Stimulated activated effector memory CD8-positive, alpha-beta T cell treated with anti-CD3 and anti-CD28 coated beads, Interleukin-12 subunit alpha, Interleukin-12 subunit beta, amount 100 ng/mL, for 72 hours (primary cell): ENCODE results near the gene ARL5B.

ENCODE experiments used
- ATAC-seq: fragments of 150-1000 bp; cut with Tn5 transposase; 2 replicates; pipeline ENCODE4 v1.10.0; 2021
- DNase-seq, 2 donors: peaks; one replicate each; pipeline ENCODE4 v3.0.0; 2021 to 2022; ENCODE audit warnings: low spot score in 2 of 2
- H3K27ac Mint-ChIP-seq: one replicate; pipeline ENCODE4 v1.8.0; 2022; ENCODE audit warnings: mild to moderate bottlenecking, mixed read lengths
- H3K36me3 Mint-ChIP-seq: one replicate; pipeline ENCODE4 v1.8.0; 2022; ENCODE audit warnings: mild to moderate bottlenecking, mixed read lengths
- H3K4me1 Mint-ChIP-seq: one replicate; pipeline ENCODE4 v1.8.0; 2022; ENCODE audit warnings: mixed read lengths
- H3K4me3 Mint-ChIP-seq: one replicate; pipeline ENCODE4 v1.8.0; 2022; ENCODE audit warnings: mild to moderate bottlenecking, mixed read lengths
- H3K9me3 Mint-ChIP-seq: one replicate; pipeline ENCODE4 v1.8.0; 2022; ENCODE audit warnings: mixed read lengths

ARL5B gene

GRCh38 chr10:18680754-18681153, 21.5 kb downstream of the ARL5B start:
- Mint-ChIP-seq H3K36me3 (peaks cover 38% of the 10 kb centered on the region), H3K4me3 (no peak overlapping the region), H3K4me1 (peaks cover 20% of the 10 kb centered on the region), H3K27ac (no peak overlapping the region), H3K9me3 (no peaks in the 10 kb centered on the region)
- ATAC-seq = no peak
- DNase-seq = no peak

DNA sequence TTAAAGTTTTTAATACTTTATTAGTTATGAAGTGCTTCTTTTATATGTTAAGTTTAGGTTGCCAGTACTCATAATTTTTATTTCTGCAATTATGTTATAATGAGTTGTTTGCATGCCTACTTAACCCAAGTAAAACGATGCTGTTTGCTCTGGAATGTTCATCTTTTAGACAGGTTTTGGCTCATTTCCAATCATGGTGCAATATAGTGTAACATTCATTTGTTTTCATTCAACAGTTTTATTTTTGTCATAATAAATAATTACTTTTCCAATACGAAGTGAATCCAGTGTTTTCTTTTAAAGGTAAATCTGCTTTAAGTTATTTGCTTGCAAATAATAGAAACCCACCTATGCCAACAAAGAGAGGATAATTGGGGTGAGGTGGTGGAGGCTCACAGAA, 22.1 kb downstream of the ARL5B start:
- no peaks in the 10 kb centered on the region for H3K9me3 Mint-ChIP-seq
- H3K27ac Mint-ChIP-seq = peak overlapping the region; percentile 43
- ATAC-seq (no peak), DNase-seq (no peak)
- peaks cover 32% of the 10 kb centered on the region for H3K36me3 Mint-ChIP-seq
- no peak overlapping the region for H3K4me3 Mint-ChIP-seq
- H3K4me1 Mint-ChIP-seq = peaks cover 20% of the 10 kb centered on the region

DNA sequence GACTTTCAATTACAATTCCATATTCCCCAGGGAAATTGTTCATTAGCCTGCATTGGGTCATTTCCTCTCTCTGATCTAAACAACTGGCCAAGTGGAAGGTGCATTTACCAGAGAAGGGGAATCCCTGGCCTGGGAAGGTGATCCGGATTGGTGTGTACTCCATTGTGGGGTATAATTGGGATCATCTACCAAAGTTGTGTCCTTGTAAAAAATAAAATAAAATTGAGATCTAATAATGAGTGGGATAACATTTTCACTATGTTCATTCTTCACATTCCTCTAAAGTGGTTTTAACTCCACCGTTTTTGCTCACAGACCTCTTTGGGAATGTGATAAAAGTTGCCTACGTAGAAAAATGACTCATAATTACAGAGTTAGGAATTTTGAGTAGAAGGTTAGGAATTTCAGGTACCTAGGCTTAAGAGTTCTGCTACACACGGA, 22.8 kb downstream of the ARL5B start:
- H3K4me3 Mint-ChIP-seq = no peak overlapping the region
- peak overlapping the region; percentile 43 for H3K27ac Mint-ChIP-seq

DNA sequence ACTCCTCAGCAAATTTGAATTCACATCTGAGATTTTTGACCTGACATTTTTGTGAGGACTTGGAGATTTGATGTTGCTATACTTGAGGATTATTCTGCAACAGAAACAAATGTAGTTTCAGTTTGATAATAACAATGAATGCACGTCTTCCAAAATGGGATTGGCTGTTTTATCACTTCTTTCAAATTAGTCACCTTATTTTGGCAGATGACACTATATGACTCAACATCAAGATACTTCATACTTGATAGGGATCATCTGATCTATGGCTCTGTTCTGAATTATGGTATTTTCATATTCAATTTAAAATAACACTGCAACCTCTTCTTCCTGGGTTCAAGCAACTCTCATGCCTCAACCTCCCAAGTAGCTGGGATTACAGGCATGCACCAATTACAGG, 24.2 kb downstream of the ARL5B start:
- Mint-ChIP-seq H3K9me3 (no peaks in the 10 kb centered on the region), H3K4me3 (no peak overlapping the region), H3K27ac (no peak overlapping the region), H3K4me1 (peaks cover 20% of the 10 kb centered on the region), H3K36me3 (peaks cover 16% of the 10 kb centered on the region)
- DNase-seq (no peak), ATAC-seq (peak; percentile 67)

More for the DNA sequence above, 22.8 kb downstream of the ARL5B start:
- H3K4me1 Mint-ChIP-seq = peaks cover 20% of the 10 kb centered on the region
- H3K9me3 Mint-ChIP-seq = no peaks in the 10 kb centered on the region
- no peak for ATAC-seq
- H3K36me3 Mint-ChIP-seq = peaks cover 26% of the 10 kb centered on the region
- no peak for DNase-seq

DNA sequence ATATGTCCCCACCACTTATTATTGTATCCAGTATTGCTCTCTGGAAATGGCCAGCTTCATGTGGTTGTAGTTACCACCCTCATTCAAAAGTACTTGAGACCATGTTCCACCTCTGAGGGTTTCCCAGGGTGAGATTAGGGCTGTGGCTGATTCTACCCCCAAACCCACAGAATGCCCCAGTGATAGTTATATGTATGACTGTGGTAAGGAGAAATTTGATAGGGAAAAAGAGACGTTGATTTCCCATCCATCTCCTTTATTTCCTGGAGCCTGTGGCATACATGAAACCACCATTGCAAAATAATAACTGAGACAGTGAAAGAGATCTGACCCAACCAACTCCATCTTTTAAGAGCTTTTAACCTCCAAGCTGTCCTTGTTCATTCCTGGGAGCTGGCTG, 25.2 kb downstream of the ARL5B start:
- H3K4me1 Mint-ChIP-seq = peaks cover 20% of the 10 kb centered on the region
- H3K4me3 Mint-ChIP-seq = no peak overlapping the region

GRCh38 chr10:18684953-18685352, 25.7 kb downstream of the ARL5B start:
- peak; percentile 66 for ATAC-seq

More for the DNA sequence above, 25.2 kb downstream of the ARL5B start:
- Mint-ChIP-seq H3K9me3 (no peaks in the 10 kb centered on the region), H3K27ac (no peak overlapping the region), H3K36me3 (peaks cover 6% of the 10 kb centered on the region)
- DNase-seq = no peak
- ATAC-seq = no peak

DNA sequence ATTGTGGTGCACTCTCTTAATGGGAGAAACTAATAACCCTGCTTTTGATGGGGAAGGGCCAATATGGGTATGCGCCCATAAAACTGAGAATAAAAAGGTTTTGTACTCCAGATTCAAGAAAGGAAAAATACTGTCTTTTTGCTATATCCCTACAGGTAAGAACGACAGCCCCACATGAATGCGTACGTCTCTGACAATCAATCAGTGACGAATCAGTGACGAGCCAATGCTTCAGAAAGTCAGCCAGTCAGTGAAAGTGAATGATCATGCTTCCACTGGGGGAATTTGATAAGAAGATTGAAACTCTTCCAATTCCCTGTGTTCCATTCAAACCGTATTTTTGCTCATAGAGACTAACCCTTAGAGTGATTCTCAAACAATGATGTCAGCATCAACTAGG, 26.3 kb downstream of the ARL5B start:
- Mint-ChIP-seq H3K27ac (no peak overlapping the region), H3K9me3 (no peaks in the 10 kb centered on the region), H3K36me3 (peaks cover 6% of the 10 kb centered on the region), H3K4me3 (no peak overlapping the region), H3K4me1 (peaks cover 20% of the 10 kb centered on the region)
- ATAC-seq (no peak), DNase-seq (no peak)

More at GRCh38 chr10:18684953-18685352, 25.7 kb downstream of the ARL5B start:
- no peak for DNase-seq
- no peak overlapping the region for H3K4me3 Mint-ChIP-seq
- no peaks in the 10 kb centered on the region for H3K9me3 Mint-ChIP-seq
- H3K36me3 Mint-ChIP-seq = peaks cover 6% of the 10 kb centered on the region
- H3K4me1 Mint-ChIP-seq = peaks cover 20% of the 10 kb centered on the region
- H3K27ac Mint-ChIP-seq = no peak overlapping the region

DNA sequence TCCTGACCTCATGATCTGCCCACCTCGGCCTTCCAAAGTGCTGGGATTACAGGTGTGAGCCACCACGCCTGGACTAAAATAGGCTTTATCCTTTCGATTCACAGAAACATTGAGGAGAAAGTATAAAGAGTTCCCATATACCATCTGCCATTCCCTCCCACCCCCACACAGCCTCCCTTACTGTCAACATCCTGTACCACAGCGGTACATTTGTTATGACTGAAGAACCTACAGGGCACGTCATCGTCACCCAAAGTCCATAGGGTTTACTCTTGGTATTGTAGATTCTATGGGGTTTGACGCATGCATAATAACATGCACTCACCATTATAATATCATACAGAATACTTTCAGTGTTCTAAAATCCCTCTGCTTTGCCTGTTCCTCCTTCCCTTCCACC, 28.0 kb downstream of the ARL5B start:
- Mint-ChIP-seq H3K36me3 (no peaks in the 10 kb centered on the region), H3K4me1 (peaks cover 20% of the 10 kb centered on the region), H3K9me3 (no peaks in the 10 kb centered on the region), H3K27ac (no peak overlapping the region), H3K4me3 (no peak overlapping the region)
- DNase-seq = no peak
- peak; percentile 37 for ATAC-seq

DNA sequence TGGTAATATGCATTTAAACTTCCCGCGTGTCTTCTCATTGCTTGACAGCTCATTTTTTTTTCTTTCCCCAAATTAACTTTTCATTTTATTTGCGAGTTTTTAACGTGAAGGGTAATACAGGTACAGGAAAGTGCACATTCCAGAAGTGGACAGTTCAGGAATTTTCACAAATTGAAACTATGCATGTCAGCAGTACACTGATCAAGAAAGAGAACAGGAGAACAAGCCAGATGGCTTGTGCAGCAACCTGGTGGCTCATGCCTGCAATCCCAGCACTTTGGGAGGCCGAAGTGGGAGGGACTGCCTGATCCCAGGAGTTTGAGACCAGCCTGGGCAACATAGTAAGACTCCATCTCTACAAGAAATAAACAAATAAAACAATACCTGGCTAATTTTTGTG, 28.5 kb downstream of the ARL5B start:
- Mint-ChIP-seq H3K36me3 (no peaks in the 10 kb centered on the region), H3K4me3 (no peak overlapping the region), H3K9me3 (no peaks in the 10 kb centered on the region), H3K4me1 (peaks cover 20% of the 10 kb centered on the region), H3K27ac (no peak overlapping the region)
- no peak for DNase-seq
- no peak for ATAC-seq

- Mint-ChIP-seq H3K9me3 (no peaks in the 10 kb centered on the region), H3K4me1 (peaks cover 7% of the 10 kb centered on the region), H3K36me3 (no peaks in the 10 kb centered on the region), H3K4me3 (no peak overlapping the region), H3K27ac (no peak overlapping the region)
- no peak for DNase-seq
- no peak for ATAC-seq
Observed at GRCh38 chr10:18689498-18689897, 30.3 kb downstream of the ARL5B start.

DNA sequence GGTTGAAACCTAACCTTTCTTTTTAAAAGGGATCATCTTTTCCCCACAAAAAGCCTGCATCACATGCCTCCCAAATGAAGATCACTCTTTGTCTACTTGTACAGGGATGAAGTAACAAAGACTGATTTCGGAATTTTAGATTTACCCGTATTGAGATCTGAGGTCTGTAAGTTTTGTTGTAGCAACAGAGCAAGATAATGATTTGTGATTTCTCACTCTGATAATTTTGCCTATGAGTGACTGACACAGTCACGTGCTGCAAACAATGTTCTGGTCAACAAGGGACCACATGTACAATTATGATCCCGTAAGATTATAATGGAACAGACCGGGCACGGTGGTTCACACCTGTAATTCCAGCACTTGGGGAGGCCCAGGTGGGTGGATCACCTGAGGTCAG, 31.3 kb downstream of the ARL5B start:
- Mint-ChIP-seq H3K9me3 (no peaks in the 10 kb centered on the region), H3K4me1 (no peaks in the 10 kb centered on the region), H3K36me3 (no peaks in the 10 kb centered on the region), H3K27ac (no peak overlapping the region), H3K4me3 (no peak overlapping the region)
- ATAC-seq = no peak
- DNase-seq = no peak

DNA sequence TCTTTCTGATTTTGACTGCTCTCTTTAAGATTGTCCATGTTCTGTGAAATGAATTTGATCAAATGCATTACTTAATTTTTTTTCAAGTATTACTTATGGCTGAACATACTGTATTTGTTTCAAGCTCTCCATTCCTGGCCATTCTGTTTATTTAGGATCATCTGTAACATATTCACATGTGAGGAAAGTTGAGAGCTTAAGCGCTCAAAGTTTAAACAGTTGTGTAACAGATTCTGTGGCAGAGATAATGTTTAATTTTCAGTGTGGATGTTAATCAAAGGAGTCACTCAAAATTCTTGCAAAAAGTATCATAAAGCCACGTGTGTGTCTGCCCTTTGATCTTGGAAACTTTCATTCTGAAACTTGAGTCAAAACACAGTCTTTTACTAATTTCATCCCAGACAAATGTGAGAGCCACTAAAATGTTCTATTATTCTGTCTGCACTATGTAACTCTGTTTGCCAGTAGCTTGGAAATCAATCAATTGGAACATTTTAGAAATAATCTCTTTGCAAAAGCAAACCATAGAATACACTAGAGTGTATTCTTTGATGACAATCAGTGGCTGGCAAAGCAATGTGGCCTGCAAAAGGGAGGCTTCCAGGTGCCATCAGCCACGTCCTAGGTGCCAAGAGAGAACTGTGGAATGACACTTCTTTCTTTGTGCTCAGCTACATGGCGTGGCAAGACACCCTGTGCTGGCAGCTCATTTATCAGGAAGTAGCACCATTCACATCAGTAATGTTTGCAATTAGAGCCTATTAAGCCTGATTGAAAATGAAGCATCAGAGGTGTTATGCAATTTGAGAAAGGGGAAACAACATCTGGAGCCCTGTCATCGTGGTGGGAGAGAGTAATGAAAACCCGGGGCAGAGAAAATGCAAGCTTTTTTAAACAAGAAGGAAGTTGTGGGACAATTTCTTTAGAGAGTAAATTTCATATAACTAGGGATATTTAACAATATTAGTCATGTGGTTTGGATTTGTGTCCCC, 40.9 kb downstream of the ARL5B start:
- no peak for DNase-seq
- Mint-ChIP-seq H3K4me1 (peaks cover 10% of the 10 kb centered on the region), H3K27ac (no peak overlapping the region), H3K4me3 (no peak overlapping the region), H3K36me3 (no peaks in the 10 kb centered on the region), H3K9me3 (no peaks in the 10 kb centered on the region)
- peak; percentile 61 for ATAC-seq

DNA sequence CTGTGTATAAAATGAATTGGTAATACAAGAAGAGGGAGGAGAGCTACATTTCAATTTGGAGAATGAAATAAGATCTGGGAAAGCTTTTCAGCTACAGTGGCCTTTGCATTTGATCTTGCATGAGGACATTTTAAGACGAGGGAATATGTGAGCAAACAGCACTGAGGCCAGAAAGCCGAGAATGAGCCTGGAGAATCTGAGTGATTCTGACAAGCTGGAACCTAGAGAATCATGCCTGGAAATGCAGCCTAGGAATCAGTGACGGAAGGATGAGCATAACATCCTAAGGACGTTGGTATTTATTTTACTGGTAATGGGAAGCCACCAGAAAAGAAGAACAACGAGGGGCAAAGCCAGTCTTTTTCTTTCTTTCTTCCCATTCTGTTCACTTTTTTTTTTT, 44.3 kb downstream of the ARL5B start:
- ATAC-seq = no peak
- no peak overlapping the region for H3K4me3 Mint-ChIP-seq

DNA sequence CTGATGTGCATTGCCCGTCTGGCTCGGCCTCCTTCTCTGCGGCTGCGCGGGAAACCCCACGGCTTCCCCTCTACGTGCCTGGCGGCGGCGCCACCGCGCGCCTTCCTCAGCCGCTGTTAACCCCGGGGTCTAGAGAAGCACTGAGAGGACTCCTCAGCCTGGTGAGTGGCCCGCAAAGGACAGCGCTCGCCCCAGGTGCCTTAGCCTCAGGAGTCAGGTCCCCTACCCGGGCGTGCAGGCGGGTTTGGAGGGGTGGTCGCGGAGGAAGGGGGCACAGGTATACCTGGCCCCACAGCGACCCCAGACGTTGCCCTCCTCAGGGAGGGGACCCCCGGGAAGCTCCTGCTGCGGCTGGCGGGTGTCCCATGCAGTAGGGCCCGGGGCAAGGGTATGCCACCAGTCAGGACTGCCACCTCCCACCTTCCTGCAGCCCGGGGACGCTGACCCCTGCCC, 51.0 kb downstream of the ARL5B start:
- no peak overlapping the region for H3K4me3 Mint-ChIP-seq
- ATAC-seq (no peak), DNase-seq (no peak)
- H3K9me3 Mint-ChIP-seq = no peaks in the 10 kb centered on the region
- H3K27ac Mint-ChIP-seq = no peak overlapping the region
- peaks cover under 1% of the 10 kb centered on the region for H3K4me1 Mint-ChIP-seq
- no peaks in the 10 kb centered on the region for H3K36me3 Mint-ChIP-seq

More for the DNA sequence above, 44.3 kb downstream of the ARL5B start:
- H3K36me3 Mint-ChIP-seq = no peaks in the 10 kb centered on the region
- H3K4me1 Mint-ChIP-seq = peaks cover 12% of the 10 kb centered on the region
- DNase-seq = no peak
- no peak overlapping the region for H3K27ac Mint-ChIP-seq
- H3K9me3 Mint-ChIP-seq = no peaks in the 10 kb centered on the region

DNA sequence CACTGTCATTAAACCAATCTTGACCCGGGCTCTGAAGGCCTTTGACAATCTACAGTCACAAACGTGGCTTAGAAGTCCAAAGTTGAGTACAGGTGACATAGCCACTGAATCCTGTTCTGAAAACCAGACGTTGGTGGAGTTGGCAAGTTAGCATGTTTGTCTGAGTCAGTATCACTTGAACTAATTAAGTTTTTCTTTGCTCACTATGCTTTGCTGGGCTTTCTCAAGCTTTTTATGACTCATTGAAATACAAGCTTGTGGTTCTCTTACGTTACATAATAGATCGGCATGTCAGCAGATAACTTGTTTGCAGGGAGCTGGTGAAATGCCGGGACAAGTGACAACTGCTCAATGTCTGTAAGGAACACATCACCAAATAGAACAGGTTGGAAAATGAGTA, 53.8 kb downstream of the ARL5B start:
- Mint-ChIP-seq H3K27ac (no peak overlapping the region), H3K4me1 (no peaks in the 10 kb centered on the region), H3K9me3 (no peaks in the 10 kb centered on the region), H3K4me3 (no peak overlapping the region), H3K36me3 (no peaks in the 10 kb centered on the region)
- ATAC-seq (no peak), DNase-seq (no peak)

GRCh38 chr10:18718991-18719390, 59.8 kb downstream of the ARL5B start:
- ATAC-seq (no peak), DNase-seq (no peak)
- Mint-ChIP-seq H3K4me1 (no peaks in the 10 kb centered on the region), H3K36me3 (no peaks in the 10 kb centered on the region), H3K27ac (no peak overlapping the region), H3K4me3 (no peak overlapping the region), H3K9me3 (no peaks in the 10 kb centered on the region)
